HTR-8/SVneo (cell line): ENCODE data around the gene SYNDIG1L.

ENCODE experiments used
- DNase-seq: peaks from one replicate; pipeline ENCODE4 v3.0.0; 2011; ENCODE audit warnings: low spot score, mixed read lengths; ENCODE audit not compliant: insufficient read length
- FAIRE-seq: peaks from 2 replicates; lab custom pipeline; 2011; peaks lifted over from hg19 to GRCh38; lab: Jason Lieb, UNC

Gene SYNDIG1L

GRCh38 chr14:74434294-74434693, 8.3 kb upstream of the SYNDIG1L start:
- FAIRE-seq (no peak), DNase-seq (no peak)

GRCh38 chr14:74429991-74430390, 4.0 kb upstream of the SYNDIG1L start:
- FAIRE-seq (no peak), DNase-seq (no peak)

- no peak for FAIRE-seq
- no peak for DNase-seq
These were observed 3.2 kb upstream of the SYNDIG1L start for GRCh38 chr14:74429221-74429691.

- DNase-seq (no peak), FAIRE-seq (peak; percentile 95)
These were observed 1.6 kb upstream of the SYNDIG1L start for GRCh38 chr14:74427651-74428050.

DNA sequence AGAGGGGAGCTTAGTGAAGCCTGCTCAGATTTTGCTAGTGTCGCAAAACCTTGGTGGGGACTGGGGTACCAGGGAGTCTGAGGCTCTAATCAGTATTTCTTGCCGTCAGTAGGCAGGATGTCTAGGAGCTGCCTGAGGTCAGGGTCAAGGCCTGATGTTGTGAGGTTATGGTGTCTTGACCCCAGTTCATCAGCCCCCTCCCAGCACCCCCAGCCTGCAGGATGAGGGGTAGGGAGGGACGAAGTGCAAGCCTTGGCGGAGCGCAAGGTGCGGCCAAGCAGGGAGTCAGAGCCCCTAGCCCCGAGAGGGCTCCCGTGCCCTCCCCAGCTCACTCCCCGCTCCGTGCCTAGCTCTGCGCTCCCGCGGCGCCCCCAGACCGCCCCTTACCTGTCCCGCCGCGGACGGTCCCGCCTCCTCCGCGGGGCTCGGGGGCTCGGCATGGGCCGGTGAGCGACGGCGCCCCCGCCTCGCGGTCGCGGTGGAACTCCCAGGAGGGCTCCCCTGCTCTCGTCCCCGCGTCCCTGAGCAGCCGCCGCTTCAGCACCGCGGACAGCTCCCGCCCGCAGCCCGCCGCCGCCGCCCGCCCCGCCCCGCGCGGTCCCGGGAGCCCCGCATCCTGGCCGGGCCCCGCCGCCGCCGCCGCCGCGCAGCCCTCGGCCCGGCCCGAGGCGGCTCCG, 347 bp downstream of the SYNDIG1L start:
- peak; percentile 88 for DNase-seq
- FAIRE-seq = peak; percentile 48

DNA sequence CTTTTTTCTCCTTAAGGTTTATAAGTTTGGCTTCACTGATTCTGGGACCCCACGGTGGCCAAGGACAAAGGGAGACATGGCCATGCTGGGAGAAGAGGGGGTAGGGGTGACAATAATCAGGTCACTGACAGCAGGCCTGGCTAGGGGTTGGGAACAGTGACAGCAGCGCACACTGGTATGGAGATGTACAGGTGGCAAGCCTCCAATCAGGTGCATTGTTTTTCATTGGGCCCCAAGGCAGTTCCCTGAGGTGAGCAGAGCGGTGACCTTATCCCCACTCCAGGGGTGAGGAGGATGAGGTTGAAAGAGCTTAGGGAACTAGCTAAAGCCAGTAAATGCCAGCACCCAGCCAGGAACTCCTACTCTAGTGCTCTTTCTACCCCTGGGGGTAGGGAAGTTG, 1.4 kb downstream of the SYNDIG1L start:
- DNase-seq (no peak), FAIRE-seq (no peak)

DNA sequence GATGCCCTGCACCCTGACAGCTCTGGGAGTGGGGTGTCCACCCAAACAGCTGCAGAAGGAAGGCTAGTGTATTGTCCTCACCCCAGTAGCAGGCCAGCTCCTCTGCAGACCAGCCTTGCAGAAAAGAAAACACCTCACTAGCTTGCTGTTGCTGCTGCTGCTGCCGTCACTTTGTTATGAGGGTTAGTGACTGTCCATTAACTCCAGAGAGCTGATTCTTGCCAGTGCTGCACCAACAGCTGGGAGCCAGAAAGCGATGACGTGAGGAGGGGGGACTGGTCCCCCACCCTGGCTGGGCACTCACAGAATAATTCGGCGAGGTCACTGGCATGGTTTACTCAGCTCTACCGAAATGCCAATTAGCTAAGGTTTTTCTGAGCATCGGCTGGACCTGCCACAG, 2.8 kb downstream of the SYNDIG1L start:
- DNase-seq (no peak), FAIRE-seq (peak; percentile 68)

GRCh38 chr14:74421981-74422380, 4.0 kb downstream of the SYNDIG1L start:
- FAIRE-seq (peak; percentile 57), DNase-seq (no peak)

DNA sequence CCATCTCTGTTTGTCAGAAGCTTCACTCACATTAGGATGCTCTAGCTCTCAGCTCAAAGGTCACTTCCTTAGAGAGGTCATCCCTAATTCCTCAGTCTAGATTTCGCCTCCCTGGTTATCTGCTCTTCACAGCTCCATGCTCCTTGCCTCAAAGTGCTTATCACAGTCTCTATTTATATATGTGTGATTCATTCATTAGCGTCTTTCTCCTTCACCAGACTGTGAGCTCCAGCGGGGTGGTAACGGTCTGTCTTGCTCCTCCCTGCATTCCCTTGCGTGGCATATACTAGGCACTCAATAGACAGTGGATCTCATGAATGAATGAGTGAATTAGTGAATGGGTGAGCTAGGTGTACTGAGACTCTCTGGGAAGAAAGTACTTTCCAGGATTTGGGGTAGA, 6.9 kb downstream of the SYNDIG1L start:
- FAIRE-seq = peak; percentile 80
- no peak for DNase-seq

- no peak for FAIRE-seq
- DNase-seq = no peak
These were observed 8.0 kb downstream of the SYNDIG1L start for GRCh38 chr14:74418031-74418430.

DNA sequence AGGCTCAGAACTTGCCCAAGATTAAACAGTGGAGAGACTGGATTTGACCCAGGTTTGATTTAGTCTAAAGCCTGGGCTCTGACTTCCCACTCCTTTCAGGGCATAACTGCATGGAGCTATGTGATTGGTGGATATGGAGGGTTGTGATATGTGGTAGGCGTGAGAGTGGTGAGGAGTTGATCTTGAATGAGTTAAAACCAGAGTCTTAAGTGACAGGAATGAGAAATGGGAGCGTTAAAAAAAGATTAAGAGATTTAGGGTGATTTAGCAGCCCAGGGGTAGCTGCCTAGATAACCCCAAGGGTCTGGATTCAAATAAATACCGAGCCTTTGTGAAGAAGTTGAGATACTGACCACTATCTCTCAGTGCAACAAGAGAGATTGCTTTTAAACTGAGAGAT, 8.4 kb downstream of the SYNDIG1L start:
- DNase-seq = no peak
- FAIRE-seq = no peak

DNA sequence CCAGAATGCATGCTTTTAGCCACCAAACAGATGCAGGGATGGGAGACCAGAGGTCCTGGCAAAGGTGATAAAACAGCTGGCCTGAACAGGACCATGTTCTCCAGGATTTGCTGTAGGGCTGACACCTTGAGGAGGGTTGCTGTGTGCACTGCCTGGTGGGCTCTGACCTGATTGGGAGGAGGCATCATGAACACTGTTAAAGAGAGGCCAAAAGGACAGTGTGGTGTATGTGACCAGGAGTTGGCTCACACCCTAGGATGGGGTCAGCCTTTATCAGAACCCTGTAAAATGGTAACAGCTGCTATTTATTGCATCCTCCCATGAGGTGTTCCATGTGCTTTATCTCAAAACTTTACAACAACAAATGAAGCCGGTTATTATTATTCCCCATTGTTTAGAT, 8.8 kb downstream of the SYNDIG1L start:
- FAIRE-seq = peak; percentile 80
- DNase-seq = no peak

DNA sequence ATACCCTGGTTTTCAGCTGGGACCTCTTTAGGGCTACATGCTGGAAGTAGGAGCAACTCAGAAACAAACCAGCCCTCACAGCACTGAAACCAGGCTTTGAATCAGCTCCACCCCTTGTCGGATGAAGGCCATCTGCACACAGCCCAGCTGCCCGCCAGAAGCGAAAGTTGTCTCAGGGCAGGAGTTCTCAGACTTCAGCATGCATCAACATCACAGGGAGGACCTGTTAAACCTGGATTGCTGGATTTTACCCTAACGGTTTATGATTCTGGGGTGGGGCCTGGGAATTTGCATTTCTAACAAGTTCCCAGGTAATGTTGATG, 10.9 kb downstream of the SYNDIG1L start:
- DNase-seq (no peak), FAIRE-seq (peak; percentile 16)

DNA sequence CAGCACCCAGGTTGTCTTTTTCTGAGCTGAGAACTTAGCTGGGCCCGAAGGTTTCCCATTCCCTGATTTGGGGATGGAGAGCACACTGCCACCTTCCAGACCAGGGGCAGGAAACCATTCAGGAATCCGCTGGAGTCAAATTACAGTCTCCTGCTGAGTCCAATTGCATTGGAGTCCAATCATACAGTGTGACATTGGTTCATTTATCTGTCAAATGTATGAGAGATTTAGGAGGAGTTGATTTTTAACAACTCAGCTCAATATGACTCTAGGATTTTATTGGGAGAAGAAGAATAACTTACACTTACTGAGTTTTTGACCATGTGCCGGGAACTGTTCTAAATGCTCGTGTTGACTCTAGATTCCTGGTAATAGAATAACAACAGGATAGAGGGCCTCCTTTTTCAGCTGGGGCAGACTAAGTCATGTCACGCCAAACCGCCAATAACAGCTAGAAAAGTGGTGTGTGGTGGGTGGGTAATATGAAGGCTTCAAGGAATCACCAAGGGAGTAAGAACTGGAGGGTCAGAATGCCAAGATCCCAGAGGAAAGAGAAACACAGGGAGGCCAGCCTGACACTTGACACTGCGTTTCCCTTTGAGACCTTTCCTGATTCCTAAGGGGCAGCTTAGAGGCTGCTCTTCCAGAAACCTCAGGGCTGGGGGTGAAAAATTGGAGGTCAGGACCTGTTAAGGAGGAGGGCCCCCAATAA, 11.5 kb downstream of the SYNDIG1L start:
- no peak for FAIRE-seq
- no peak for DNase-seq

DNA sequence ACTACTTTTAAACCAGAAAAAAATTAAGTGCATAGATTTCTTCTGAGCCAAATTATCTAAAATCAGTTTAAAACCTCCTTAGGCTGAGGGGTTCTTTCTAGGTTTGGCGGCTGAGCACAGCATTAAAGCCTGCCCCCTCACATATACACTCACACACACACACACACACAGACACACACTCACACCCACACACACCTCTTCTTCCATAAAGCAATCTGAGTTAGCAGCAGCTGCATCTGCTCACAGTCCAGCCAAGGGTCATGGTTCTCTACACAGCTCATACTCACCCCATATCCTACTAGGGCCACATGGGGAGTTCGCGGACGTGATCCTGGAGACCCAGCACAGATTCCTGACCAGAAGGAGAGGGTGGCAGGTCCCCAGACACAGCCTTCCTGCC, 12.4 kb downstream of the SYNDIG1L start:
- DNase-seq (no peak), FAIRE-seq (no peak)

GRCh38 chr14:74412753-74413152, 13.3 kb downstream of the SYNDIG1L start:
- FAIRE-seq (no peak), DNase-seq (no peak)

GRCh38 chr14:74411671-74412070, 14.3 kb downstream of the SYNDIG1L start:
- FAIRE-seq = no peak
- no peak for DNase-seq

DNA sequence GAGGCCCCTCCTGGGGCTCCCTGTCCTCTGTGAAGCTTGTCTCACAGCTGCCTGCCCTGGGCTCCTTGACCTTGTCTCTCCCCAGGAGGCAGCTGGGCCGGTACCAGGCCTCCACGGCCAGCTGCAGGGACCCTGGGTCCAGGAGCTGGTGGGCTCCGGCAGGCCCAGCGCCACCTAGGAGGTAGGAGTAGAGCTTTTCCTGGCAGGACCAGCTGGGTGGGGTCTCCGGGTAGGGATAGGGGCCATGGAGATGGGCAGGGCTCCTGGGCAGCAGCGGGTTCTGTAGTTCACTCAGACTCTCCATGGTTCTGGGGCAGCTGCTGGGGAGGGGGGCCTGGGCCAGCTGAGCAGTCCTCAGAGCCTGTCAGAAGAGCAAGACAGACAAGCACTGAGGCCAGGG, 16.6 kb downstream of the SYNDIG1L start:
- FAIRE-seq (no peak), DNase-seq (no peak)

DNA sequence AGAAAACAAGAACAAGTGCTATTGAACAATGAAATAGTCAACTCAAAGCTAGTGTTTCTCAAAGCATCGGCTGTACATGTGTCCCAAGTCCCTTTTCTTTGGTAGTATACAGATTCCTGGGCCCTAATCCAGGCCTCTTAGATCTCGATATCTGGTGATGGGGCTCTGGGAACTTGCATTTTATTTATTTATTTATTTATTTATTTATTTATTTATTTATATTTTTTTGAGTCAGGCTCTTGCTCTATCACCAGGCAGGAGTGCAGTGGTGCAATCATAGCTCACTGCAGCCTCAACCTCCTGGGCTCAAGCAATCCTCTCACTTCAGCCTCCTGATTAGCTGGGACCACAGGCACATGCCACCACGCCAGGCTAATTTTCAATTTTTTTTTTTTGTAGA, 17.1 kb downstream of the SYNDIG1L start:
- DNase-seq (no peak), FAIRE-seq (peak; percentile 54)

GRCh38 chr14:74407801-74408154, 18.2 kb downstream of the SYNDIG1L start:
- DNase-seq (no peak), FAIRE-seq (no peak)

- DNase-seq (no peak), FAIRE-seq (no peak)
These were observed 18.8 kb downstream of the SYNDIG1L start for GRCh38 chr14:74407021-74407800.
